Measurements from ENCODE around the gene ADGRG2. TPM values are rescaled to one million over a fixed set of nuclear protein-coding genes. Genes with fewer than 3 reads are reported as not detected.
"Not testable (repeated sequence)": the region's sequence is repeated elsewhere in the genome, so short reads cannot be mapped to it uniquely, and the experiment has no call there.

The ADGRG2 gene
- total and polyA plus RNA-seq, 2 donors, result 10.4 to 11.9 TPM

DNA sequence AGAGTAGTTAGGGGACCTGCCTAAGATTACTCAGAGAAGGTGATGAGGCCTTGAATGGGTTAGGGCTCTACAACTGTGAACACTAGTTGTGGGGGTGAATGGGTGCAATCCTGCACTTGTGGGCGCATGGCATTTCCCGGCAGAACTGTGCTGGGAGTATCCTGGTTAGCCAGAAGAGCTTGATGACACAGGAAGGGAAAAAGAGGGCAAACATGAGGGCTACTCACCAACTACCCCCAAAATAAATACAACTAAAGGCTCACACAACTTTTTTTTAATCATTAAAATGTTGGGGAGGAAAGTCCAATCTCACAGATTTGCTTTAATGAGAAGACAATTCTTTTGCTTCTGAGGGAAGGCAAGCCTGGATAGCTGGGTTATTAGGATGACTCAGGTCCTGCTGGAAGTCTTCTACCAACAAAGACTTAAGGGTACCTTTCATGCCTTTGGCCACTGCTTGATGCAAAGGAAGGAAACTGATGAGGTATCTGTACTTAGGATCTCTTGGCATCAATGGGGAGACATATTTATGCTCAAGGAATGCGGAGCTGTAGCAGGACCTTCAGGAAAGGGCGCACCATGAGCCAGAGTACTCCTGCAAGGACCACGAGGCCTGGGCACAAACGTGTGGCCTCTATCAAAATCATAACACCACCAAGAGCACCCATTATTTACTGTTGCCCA lies 141.0 kb downstream of the ADGRG2 start:
- no peaks in the 10 kb centered on the region for H3K36me3 ChIP-seq (ENCODE audit: control insufficient read depth in 2 of 2, insufficient read depth in 2 of 2, low read length in 1 of 2)
- H3K4me1 ChIP-seq (ENCODE audit: control insufficient read depth in 2 of 2, insufficient read depth in 2 of 2, low read length in 2 of 2), result peaks cover 8 to 18% of the 10 kb centered on the region in 2 donors
- no peak overlapping the region for H3K4me3 ChIP-seq (ENCODE audit: low read length in 2 of 2)
- no peaks in the 10 kb centered on the region for H3K9me3 ChIP-seq (ENCODE audit: control insufficient read depth in 2 of 2, insufficient read depth in 1 of 2, low read length in 1 of 2)
- WGBS, result 88% methylated on average over 6 of the region's 6 CpGs
- DNase-seq (ENCODE audit: low read depth in 6 of 9, low spot score in 9 of 9), result no peak
- H3K27me3 ChIP-seq (ENCODE audit: control insufficient read depth in 2 of 2, insufficient read depth in 1 of 2, low read length in 1 of 2), result peaks cover 0 to 3% of the 10 kb centered on the region in 2 donors
- peak overlapping the region; percentile 18 to 28 for H3K27ac ChIP-seq (ENCODE audit: low read depth in 1 of 2, low read length in 1 of 2)

DNA sequence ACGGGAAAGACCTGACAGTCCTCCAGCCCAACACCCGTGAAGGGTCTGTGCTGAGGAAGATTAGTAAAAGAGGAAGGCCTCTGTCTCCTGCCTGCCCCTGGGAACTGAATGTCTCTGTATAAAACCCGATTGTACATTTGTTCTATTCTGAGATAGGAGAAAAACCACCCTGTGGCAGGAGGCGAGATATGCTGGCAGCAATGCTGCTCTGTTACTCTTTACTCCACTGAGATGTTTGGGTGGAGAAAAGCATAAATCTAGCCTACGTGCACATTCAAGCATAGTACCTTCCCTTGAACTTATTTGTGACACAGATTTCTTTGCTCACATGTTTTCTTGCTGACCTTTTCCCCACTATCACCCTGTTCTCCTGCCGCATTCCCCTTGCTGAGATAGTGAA lies 142.0 kb downstream of the ADGRG2 start:
- WGBS, result 86% methylated on average over 6 of the region's 6 CpGs
- H3K4me1 ChIP-seq (ENCODE audit: control insufficient read depth in 2 of 2, insufficient read depth in 2 of 2, low read length in 2 of 2), result peaks cover 8 to 18% of the 10 kb centered on the region in 2 donors
- DNase-seq (ENCODE audit: low read depth in 6 of 9, low spot score in 9 of 9); H3K27ac ChIP-seq (ENCODE audit: low read depth in 1 of 2, low read length in 1 of 2); H3K36me3 ChIP-seq (ENCODE audit: control insufficient read depth in 2 of 2, insufficient read depth in 2 of 2, low read length in 1 of 2); H3K27me3 ChIP-seq (ENCODE audit: control insufficient read depth in 2 of 2, insufficient read depth in 1 of 2, low read length in 1 of 2); H3K4me3 ChIP-seq (ENCODE audit: low read length in 2 of 2); H3K9me3 ChIP-seq (ENCODE audit: control insufficient read depth in 2 of 2, insufficient read depth in 1 of 2, low read length in 1 of 2): not testable (repeated sequence)

DNA sequence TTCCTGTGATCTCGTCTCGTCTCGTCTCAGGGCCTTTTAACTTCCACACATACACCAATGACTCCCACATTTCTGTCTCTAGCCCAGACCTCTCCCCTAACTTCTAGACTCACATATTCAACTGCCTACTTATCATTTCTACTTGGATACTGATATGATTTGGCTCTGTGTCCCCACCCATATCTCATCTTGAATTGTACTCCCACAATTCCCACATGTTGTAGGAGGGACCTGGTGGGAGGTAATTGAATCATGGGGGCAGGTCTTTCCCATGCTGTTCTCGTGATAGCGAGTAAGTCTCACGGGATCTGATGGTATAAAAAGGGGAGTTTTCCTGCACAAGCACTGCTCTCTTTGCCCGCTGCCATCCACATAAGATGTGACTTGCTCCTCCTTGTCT lies 147.3 kb downstream of the ADGRG2 start:
- H3K27me3 ChIP-seq (ENCODE audit: control insufficient read depth in 2 of 2, insufficient read depth in 1 of 2, low read length in 1 of 2), result no peaks in the 10 kb centered on the region
- no peak overlapping the region for H3K27ac ChIP-seq (ENCODE audit: low read depth in 1 of 2, low read length in 1 of 2)
- no peak overlapping the region for H3K4me3 ChIP-seq (ENCODE audit: low read length in 2 of 2)
- DNase-seq (ENCODE audit: low read depth in 6 of 9, low spot score in 9 of 9), result no peak
- H3K36me3 ChIP-seq (ENCODE audit: control insufficient read depth in 2 of 2, insufficient read depth in 2 of 2, low read length in 1 of 2), result no peaks in the 10 kb centered on the region
- H3K4me1 ChIP-seq (ENCODE audit: control insufficient read depth in 2 of 2, insufficient read depth in 2 of 2, low read length in 2 of 2), result no peaks in the 10 kb centered on the region
- no peaks in the 10 kb centered on the region for H3K9me3 ChIP-seq (ENCODE audit: control insufficient read depth in 2 of 2, insufficient read depth in 1 of 2, low read length in 1 of 2)
- WGBS, result 96% methylated on average over 7 of the region's 7 CpGs

DNA sequence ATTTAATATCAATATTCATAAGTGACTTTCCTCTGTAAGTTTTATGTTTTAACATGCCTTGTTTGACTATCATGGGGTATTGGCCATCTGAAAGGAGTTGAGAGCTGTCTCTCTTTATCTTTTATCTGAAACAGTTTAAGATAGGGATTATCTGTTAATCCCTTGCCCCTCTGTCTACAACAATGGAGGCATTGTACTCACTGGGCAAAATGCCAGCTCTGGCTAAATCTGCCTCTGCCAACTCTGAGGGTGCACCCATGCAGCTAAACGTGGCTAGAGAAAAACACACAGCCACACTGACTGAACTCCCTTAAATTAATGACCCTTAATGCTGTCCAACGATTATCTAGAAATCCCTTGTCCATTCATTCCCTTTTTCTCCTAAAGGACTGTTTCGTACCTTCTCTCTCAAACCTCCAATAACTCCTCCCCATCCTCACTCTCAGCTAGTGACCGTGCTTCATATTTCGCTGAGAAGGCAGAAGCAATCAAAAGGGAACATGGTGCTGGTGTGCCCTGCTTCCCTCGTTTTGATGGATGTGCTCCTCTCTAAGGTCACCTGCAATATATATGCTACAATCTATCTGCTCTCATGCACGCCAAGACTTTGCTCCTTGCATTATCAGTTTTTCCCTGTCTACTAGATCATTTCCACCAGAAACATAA lies 148.6 kb downstream of the ADGRG2 start:
- H3K4me1 ChIP-seq (ENCODE audit: control insufficient read depth in 2 of 2, insufficient read depth in 2 of 2, low read length in 2 of 2), result no peaks in the 10 kb centered on the region
- H3K27ac ChIP-seq (ENCODE audit: low read depth in 1 of 2, low read length in 1 of 2), result no peak overlapping the region
- no peaks in the 10 kb centered on the region for H3K9me3 ChIP-seq (ENCODE audit: control insufficient read depth in 2 of 2, insufficient read depth in 1 of 2, low read length in 1 of 2)
- no peak for DNase-seq (ENCODE audit: low read depth in 6 of 9, low spot score in 9 of 9)
- no peaks in the 10 kb centered on the region for H3K27me3 ChIP-seq (ENCODE audit: control insufficient read depth in 2 of 2, insufficient read depth in 1 of 2, low read length in 1 of 2)
- H3K4me3 ChIP-seq (ENCODE audit: low read length in 2 of 2), result no peak overlapping the region
- no peaks in the 10 kb centered on the region for H3K36me3 ChIP-seq (ENCODE audit: control insufficient read depth in 2 of 2, insufficient read depth in 2 of 2, low read length in 1 of 2)
- WGBS, result 95% methylated on average over 7 of the region's 7 CpGs

DNA sequence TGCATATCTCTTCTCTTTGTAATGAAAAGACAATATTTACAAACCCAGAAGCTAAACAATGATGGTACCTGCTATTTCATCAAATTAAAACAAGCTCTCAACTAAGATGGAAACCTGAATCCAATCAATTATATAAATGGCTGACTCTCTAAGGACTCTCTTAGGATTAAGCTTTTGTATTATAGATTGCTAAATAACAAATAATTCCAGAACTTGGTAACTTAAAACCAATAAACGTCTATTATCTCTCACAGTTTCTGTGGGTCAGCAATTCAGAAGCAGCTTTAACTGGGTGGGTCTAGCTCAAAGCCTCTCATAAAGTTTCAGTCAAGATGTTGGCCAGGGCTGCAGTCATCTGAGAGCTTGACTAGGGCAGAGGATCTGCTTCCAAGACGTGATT lies 150.8 kb downstream of the ADGRG2 start:
- H3K4me1 ChIP-seq (ENCODE audit: control insufficient read depth in 2 of 2, insufficient read depth in 2 of 2, low read length in 2 of 2), result no peaks in the 10 kb centered on the region
- no peaks in the 10 kb centered on the region for H3K27me3 ChIP-seq (ENCODE audit: control insufficient read depth in 2 of 2, insufficient read depth in 1 of 2, low read length in 1 of 2)
- H3K4me3 ChIP-seq (ENCODE audit: low read length in 2 of 2), result no peak overlapping the region
- no peak for DNase-seq (ENCODE audit: low read depth in 6 of 9, low spot score in 9 of 9)
- H3K27ac ChIP-seq (ENCODE audit: low read depth in 1 of 2, low read length in 1 of 2), result no peak overlapping the region
- H3K9me3 ChIP-seq (ENCODE audit: control insufficient read depth in 2 of 2, insufficient read depth in 1 of 2, low read length in 1 of 2), result no peaks in the 10 kb centered on the region
- WGBS, result 91% methylated on average over 2 of the region's 2 CpGs
- no peaks in the 10 kb centered on the region for H3K36me3 ChIP-seq (ENCODE audit: control insufficient read depth in 2 of 2, insufficient read depth in 2 of 2, low read length in 1 of 2)

DNA sequence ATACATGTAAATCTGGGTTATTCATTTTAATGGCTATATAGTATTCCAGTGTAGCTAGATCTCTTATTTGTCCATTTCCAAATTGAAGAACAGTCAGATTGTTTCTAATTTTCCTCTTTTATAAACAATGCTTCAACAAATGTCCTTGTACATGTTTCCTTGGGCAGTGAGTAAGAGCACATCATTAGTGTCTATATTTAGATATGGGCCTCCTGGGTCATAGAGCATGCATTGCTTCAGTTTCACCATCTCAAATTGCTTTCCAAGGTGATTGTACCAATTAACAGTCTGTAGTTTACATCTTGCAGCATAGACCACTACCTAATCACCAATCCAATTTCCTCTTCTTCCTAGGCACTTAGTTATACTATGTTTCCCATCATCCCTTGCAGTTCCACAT lies 151.8 kb downstream of the ADGRG2 start:
- Histone ChIP-seq H3K27ac (ENCODE audit: low read depth in 1 of 2, low read length in 1 of 2) (no peak overlapping the region), H3K27me3 (ENCODE audit: control insufficient read depth in 2 of 2, insufficient read depth in 1 of 2, low read length in 1 of 2) (no peaks in the 10 kb centered on the region), H3K4me3 (ENCODE audit: low read length in 2 of 2) (no peak overlapping the region), H3K36me3 (ENCODE audit: control insufficient read depth in 2 of 2, insufficient read depth in 2 of 2, low read length in 1 of 2) (no peaks in the 10 kb centered on the region), H3K4me1 (ENCODE audit: control insufficient read depth in 2 of 2, insufficient read depth in 2 of 2, low read length in 2 of 2) (no peaks in the 10 kb centered on the region), H3K9me3 (ENCODE audit: control insufficient read depth in 2 of 2, insufficient read depth in 1 of 2, low read length in 1 of 2) (no peaks in the 10 kb centered on the region)
- no peak for DNase-seq (ENCODE audit: low read depth in 6 of 9, low spot score in 9 of 9)

DNA sequence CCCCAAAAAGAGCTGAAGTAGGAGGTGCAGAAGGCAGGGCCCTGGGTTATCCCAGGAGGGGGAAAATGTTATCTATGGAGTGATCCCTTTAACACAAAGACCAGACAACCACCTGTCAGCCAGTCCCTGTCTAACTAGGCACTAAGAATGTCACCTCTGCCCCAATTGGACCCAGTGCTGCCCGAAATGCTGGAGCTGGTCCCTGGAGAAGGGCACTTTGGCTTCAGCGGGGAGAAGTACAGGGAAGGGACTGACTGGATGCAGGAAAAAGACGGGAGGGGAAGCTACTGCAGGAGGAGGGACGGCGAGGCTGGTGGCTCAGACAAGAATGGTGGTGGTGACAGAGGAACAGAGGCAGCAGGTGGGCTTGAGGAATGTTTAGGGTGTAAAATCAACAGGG lies 155.6 kb downstream of the ADGRG2 start:
- peaks cover 0 to 4% of the 10 kb centered on the region in 2 donors for H3K4me1 ChIP-seq (ENCODE audit: control insufficient read depth in 2 of 2, insufficient read depth in 2 of 2, low read length in 2 of 2)
- DNase-seq (ENCODE audit: low read depth in 6 of 9, low spot score in 9 of 9), result no peak
- no peaks in the 10 kb centered on the region for H3K36me3 ChIP-seq (ENCODE audit: control insufficient read depth in 2 of 2, insufficient read depth in 2 of 2, low read length in 1 of 2)
- H3K27me3 ChIP-seq (ENCODE audit: control insufficient read depth in 2 of 2, insufficient read depth in 1 of 2, low read length in 1 of 2), result no peaks in the 10 kb centered on the region
- WGBS, result 96% methylated on average over 5 of the region's 5 CpGs
- no peak overlapping the region for H3K27ac ChIP-seq (ENCODE audit: low read depth in 1 of 2, low read length in 1 of 2)
- H3K4me3 ChIP-seq (ENCODE audit: low read length in 2 of 2), result no peak overlapping the region
- H3K9me3 ChIP-seq (ENCODE audit: control insufficient read depth in 2 of 2, insufficient read depth in 1 of 2, low read length in 1 of 2), result no peaks in the 10 kb centered on the region

DNA sequence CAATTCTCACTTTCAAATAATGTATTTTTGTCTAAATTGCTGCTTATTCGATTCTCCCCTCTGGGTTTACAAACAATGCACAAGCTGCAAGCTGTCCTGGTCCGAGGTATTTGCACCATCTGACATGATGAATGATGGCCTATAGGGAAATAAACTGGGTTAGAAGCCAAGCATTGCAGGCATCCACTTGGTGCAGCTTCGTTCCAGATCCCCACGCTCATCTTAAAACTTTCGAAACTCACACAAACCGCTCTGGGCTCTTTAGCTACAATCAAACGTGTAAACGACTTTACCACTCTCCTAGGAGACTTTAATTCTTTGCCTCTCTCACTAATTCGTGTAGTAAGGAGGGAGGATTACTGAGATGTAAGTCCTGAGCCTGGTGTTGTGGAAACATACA lies 157.4 kb downstream of the ADGRG2 start:
- Histone ChIP-seq H3K4me3 (ENCODE audit: low read length in 2 of 2) (no peak overlapping the region), H3K27ac (ENCODE audit: low read depth in 1 of 2, low read length in 1 of 2) (no peak overlapping the region), H3K9me3 (ENCODE audit: control insufficient read depth in 2 of 2, insufficient read depth in 1 of 2, low read length in 1 of 2) (no peaks in the 10 kb centered on the region), H3K36me3 (ENCODE audit: control insufficient read depth in 2 of 2, insufficient read depth in 2 of 2, low read length in 1 of 2) (no peaks in the 10 kb centered on the region), H3K4me1 (ENCODE audit: control insufficient read depth in 2 of 2, insufficient read depth in 2 of 2, low read length in 2 of 2) (peaks cover 0 to 4% of the 10 kb centered on the region in 2 donors), H3K27me3 (ENCODE audit: control insufficient read depth in 2 of 2, insufficient read depth in 1 of 2, low read length in 1 of 2) (no peaks in the 10 kb centered on the region)
- DNase-seq (ENCODE audit: low read depth in 6 of 9, low spot score in 9 of 9), result no peak
- 90% methylated on average over 9 of the region's 9 CpGs for whole genome bisulfite sequencing

DNA sequence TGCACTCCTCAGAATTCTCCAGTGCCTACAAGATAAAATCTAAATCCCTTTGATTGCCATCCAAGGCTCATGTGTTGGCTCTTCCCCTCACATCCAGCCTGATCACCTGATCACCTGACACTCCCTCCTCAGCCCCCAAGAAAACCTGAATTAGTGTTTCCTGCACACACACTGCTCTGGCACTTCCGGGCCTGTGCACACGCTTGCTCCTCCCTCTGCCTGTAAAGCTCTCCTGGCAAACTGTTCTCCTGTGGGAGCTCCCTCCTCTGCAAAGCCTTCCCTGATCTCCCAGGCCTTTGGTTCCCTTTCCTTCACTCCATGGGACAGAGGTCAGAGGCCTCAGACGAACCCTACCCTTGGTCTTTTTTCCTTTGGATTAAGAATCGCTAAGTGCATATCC lies 158.2 kb downstream of the ADGRG2 start:
- DNase-seq (ENCODE audit: low read depth in 6 of 9, low spot score in 9 of 9), result no peak

More for the DNA sequence above, 158.2 kb downstream of the ADGRG2 start:
- Histone ChIP-seq H3K4me1 (ENCODE audit: control insufficient read depth in 2 of 2, insufficient read depth in 2 of 2, low read length in 2 of 2) (peaks cover 0 to 4% of the 10 kb centered on the region in 2 donors), H3K4me3 (ENCODE audit: low read length in 2 of 2) (no peak overlapping the region), H3K36me3 (ENCODE audit: control insufficient read depth in 2 of 2, insufficient read depth in 2 of 2, low read length in 1 of 2) (no peaks in the 10 kb centered on the region), H3K27me3 (ENCODE audit: control insufficient read depth in 2 of 2, insufficient read depth in 1 of 2, low read length in 1 of 2) (no peaks in the 10 kb centered on the region), H3K27ac (ENCODE audit: low read depth in 1 of 2, low read length in 1 of 2) (no peak overlapping the region), H3K9me3 (ENCODE audit: control insufficient read depth in 2 of 2, insufficient read depth in 1 of 2, low read length in 1 of 2) (no peaks in the 10 kb centered on the region)
- 66% methylated on average over 4 of the region's 4 CpGs for WGBS

Data from thymus (tissue), 11 donors.